Nucleus accumbens (tissue), 56 donors: ENCODE measurements around the gene ABHD10.
"Not testable (repeated sequence)": the region's sequence is repeated elsewhere in the genome, so short reads cannot be mapped to it uniquely, and the experiment has no call there.

Experiments used
- DNase-seq, 56 donors: peaks; one replicate each; lab custom pipeline; 2025; lab: John Stamatoyannopoulos, UW

Gene ABHD10

DNA sequence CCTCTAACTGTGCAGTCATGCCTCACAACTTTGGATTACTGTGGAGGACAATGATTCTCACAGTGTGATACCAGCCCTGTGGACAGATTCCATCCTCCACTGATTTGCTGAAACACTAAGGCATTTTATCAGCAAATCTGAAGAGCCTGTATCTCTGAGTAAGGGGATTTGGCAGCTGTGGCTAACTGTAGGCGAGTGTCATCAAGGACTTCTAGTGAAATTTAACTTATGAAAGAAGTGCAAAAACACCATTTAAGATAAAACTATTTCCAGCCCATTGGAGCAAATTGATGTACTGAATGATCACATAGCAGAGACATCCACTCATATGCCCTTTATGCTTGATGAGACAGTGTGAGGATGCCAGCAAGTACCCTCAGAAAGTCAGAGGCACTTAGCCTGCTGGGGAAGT lies 41.9 kb downstream of the ABHD10 start:
- no peak for DNase-seq

DNA sequence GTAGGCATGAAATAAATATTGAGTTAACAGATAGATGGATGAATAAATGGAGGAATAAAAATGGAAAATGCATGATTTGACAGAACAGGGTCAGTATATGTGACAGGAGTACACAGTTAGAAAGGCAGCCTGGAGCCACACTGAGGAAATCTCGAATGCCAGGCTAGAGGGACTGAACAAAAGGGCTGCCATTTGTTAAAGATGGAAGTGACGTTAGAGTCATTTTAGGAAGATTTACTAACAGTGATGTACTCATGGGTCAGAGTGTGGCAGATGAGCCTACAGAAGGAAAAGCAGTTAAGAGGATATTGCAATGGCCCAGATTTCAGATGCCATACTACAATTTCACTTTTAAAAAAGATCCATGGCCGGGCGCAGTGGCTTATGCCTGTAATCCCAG lies 48.3 kb downstream of the ABHD10 start:
- DNase-seq, result no peak

GRCh38 chr3:112027826-112028225 lies 49.0 kb downstream of the ABHD10 start:
- DNase-seq, result no peak

- DNase-seq, result no peak
These were observed 52.1 kb downstream of the ABHD10 start for GRCh38 chr3:112030901-112031300.

GRCh38 chr3:112032098-112032731 lies 53.4 kb downstream of the ABHD10 start:
- no peak for DNase-seq

- DNase-seq, result no peak
These were observed 55.6 kb downstream of the ABHD10 start, which contains the start of gene TMPRSS7 for GRCh38 chr3:112034436-112034835. TMPRSS7 (plus strand) TSS chr3:112034736; CDS start chr3:112034846, 110 bp downstream.

DNA sequence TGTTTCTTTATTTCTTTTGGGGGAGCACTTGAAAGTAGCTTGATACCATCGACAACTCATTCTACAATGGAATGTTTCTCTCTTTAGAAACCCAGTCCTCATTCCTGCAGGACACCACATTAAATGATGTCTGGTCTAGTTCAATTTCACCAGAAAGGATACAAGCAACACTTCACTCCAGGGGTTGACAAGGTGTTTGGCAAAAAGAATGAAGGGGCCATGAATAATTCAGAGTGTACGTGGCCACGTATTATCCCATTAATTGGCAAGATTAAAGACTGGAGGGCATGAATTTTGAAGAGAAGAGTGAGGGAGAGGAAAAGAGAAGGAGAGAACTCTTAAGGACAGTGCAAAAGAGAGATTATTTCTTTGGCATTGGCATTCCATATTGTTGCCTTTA lies 56.4 kb downstream of the ABHD10 start:
- no peak for DNase-seq

- DNase-seq, result not testable (repeated sequence)
These were observed 58.4 kb downstream of the ABHD10 start for GRCh38 chr3:112037194-112037593.

- DNase-seq, result peak in 23 of 56 donors; percentile 0 to 59 (median 14)
These were observed 60.0 kb downstream of the ABHD10 start for GRCh38 chr3:112038863-112039262.

DNA sequence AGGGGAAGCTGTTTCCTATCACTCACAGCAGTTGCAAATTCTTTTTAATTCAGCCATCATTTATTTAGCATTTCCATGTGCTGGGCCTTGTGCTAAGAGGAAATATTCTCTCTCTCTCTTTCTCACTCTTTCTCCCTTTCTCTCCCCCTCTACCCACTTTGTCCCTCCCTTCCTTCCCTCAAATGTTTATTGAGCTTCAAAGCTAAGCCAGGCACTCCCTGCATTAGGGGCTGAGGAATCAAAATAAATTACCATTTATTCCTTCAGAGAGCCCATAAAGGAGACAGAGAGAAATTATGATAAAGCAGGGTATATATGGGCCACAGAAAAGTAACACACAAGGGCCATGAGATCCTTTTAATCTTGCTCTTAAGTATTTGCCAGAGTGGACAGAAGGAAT lies 62.5 kb downstream of the ABHD10 start:
- DNase-seq, result no peak

DNA sequence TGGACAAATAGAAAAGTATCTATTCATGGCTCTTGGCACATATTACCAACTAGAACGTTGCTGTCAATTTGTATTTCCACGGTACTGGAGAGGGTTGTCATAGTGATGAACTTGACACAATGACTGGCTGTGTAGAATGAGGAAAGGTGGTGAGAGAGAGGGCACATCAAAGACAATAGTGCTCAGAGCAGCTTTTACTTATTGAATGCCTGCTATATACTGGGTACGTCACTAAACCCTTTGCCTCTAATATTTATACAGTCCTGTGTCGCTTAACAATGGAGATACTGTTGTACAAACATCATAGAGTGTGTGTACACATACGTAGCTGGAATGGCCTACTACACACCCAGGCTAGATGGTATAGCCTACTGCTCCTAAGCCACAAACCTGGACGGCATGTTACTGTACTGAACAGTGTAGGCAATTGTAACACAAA lies 64.0 kb downstream of the ABHD10 start:
- DNase-seq, result no peak
